ENCODE data around the gene MCEMP1.

MCEMP1 gene

GRCh38 chr19:7645656-7646425 is 31.0 kb upstream of the MCEMP1 start:
- H3K9me3 ChIP-seq (replicated peaks; ENCODE audit: low read length): no peaks in the 10 kb centered on the region
- no peak overlapping the region for H3K9ac ChIP-seq (ENCODE audit: low read depth, low read length)
- H3K4me2 ChIP-seq (ENCODE audit: low read length): no peak overlapping the region
- no peak overlapping the region for H3K4me3 ChIP-seq (ENCODE audit: low read length)
- H3K36me3 ChIP-seq (ENCODE audit: insufficient read depth, low read length): no peaks in the 10 kb centered on the region
- H3K4me1 ChIP-seq (ENCODE audit: control insufficient read depth, insufficient read depth, low read length): no peaks in the 10 kb centered on the region
- peaks cover 8% of the 10 kb centered on the region for H3K27me3 ChIP-seq (ENCODE audit: control insufficient read depth, insufficient read depth, low read length)

GRCh38 chr19:7646426-7646700 is 30.5 kb upstream of the MCEMP1 start:
- Histone ChIP-seq H3K9me3 (replicated peaks; ENCODE audit: low read length) (no peaks in the 10 kb centered on the region), H3K4me3 (ENCODE audit: low read length) (no peak overlapping the region), H3K36me3 (ENCODE audit: insufficient read depth, low read length) (no peaks in the 10 kb centered on the region), H3K27me3 (ENCODE audit: control insufficient read depth, insufficient read depth, low read length) (peaks cover 9% of the 10 kb centered on the region), H3K9ac (ENCODE audit: low read depth, low read length) (no peak overlapping the region), H3K4me1 (ENCODE audit: control insufficient read depth, insufficient read depth, low read length) (no peaks in the 10 kb centered on the region), H3K4me2 (ENCODE audit: low read length) (no peak overlapping the region)

- Histone ChIP-seq H3K4me1 (ENCODE audit: control insufficient read depth, insufficient read depth, low read length) (peaks cover under 1% of the 10 kb centered on the region), H3K36me3 (ENCODE audit: insufficient read depth, low read length) (no peaks in the 10 kb centered on the region), H3K4me2 (ENCODE audit: low read length) (no peak overlapping the region), H3K27me3 (ENCODE audit: control insufficient read depth, insufficient read depth, low read length) (peaks cover 9% of the 10 kb centered on the region), H3K4me3 (ENCODE audit: low read length) (no peak overlapping the region), H3K9ac (ENCODE audit: low read depth, low read length) (no peak overlapping the region), H3K9me3 (replicated peaks; ENCODE audit: low read length) (no peaks in the 10 kb centered on the region)
Measured at GRCh38 chr19:7647156-7647555, 29.7 kb upstream of the MCEMP1 start.

GRCh38 chr19:7648265-7649014 is 28.4 kb upstream of the MCEMP1 start:
- Histone ChIP-seq H3K9me3 (replicated peaks; ENCODE audit: low read length) (no peaks in the 10 kb centered on the region), H3K4me2 (ENCODE audit: low read length) (no peak overlapping the region), H3K9ac (ENCODE audit: low read depth, low read length) (no peak overlapping the region), H3K27me3 (ENCODE audit: control insufficient read depth, insufficient read depth, low read length) (peaks cover 9% of the 10 kb centered on the region), H3K4me3 (ENCODE audit: low read length) (no peak overlapping the region), H3K36me3 (ENCODE audit: insufficient read depth, low read length) (no peaks in the 10 kb centered on the region), H3K4me1 (ENCODE audit: control insufficient read depth, insufficient read depth, low read length) (peaks cover 3% of the 10 kb centered on the region)

- H3K9ac ChIP-seq (ENCODE audit: low read depth, low read length): no peak overlapping the region
- H3K36me3 ChIP-seq (ENCODE audit: insufficient read depth, low read length): no peaks in the 10 kb centered on the region
- no peak overlapping the region for H3K4me3 ChIP-seq (ENCODE audit: low read length)
- H3K9me3 ChIP-seq (replicated peaks; ENCODE audit: low read length): no peaks in the 10 kb centered on the region
- no peak overlapping the region for H3K4me2 ChIP-seq (ENCODE audit: low read length)
- peaks cover 9% of the 10 kb centered on the region for H3K27me3 ChIP-seq (ENCODE audit: control insufficient read depth, insufficient read depth, low read length)
- peaks cover 3% of the 10 kb centered on the region for H3K4me1 ChIP-seq (ENCODE audit: control insufficient read depth, insufficient read depth, low read length)
Measured at GRCh38 chr19:7650148-7650547, 26.7 kb upstream of the MCEMP1 start.

- Histone ChIP-seq H3K4me3 (ENCODE audit: low read length) (peak overlapping the region; percentile 57), H3K9ac (ENCODE audit: low read depth, low read length) (no peak overlapping the region), H3K4me1 (ENCODE audit: control insufficient read depth, insufficient read depth, low read length) (peaks cover 3% of the 10 kb centered on the region)
Measured at GRCh38 chr19:7652061-7652641, 24.7 kb upstream of the MCEMP1 start.

GRCh38 chr19:7654401-7654800 is 22.5 kb upstream of the MCEMP1 start:
- no peaks in the 10 kb centered on the region for H3K36me3 ChIP-seq (ENCODE audit: insufficient read depth, low read length)
- peaks cover 3% of the 10 kb centered on the region for H3K4me1 ChIP-seq (ENCODE audit: control insufficient read depth, insufficient read depth, low read length)
- no peak overlapping the region for H3K9ac ChIP-seq (ENCODE audit: low read depth, low read length)
- H3K27me3 ChIP-seq (ENCODE audit: control insufficient read depth, insufficient read depth, low read length): peaks cover 24% of the 10 kb centered on the region
- H3K4me2 ChIP-seq (ENCODE audit: low read length): no peak overlapping the region
- H3K9me3 ChIP-seq (replicated peaks; ENCODE audit: low read length): no peaks in the 10 kb centered on the region
- no peak overlapping the region for H3K4me3 ChIP-seq (ENCODE audit: low read length)

More at GRCh38 chr19:7652061-7652641, 24.7 kb upstream of the MCEMP1 start:
- peaks cover 9% of the 10 kb centered on the region for H3K27me3 ChIP-seq (ENCODE audit: control insufficient read depth, insufficient read depth, low read length)
- no peaks in the 10 kb centered on the region for H3K9me3 ChIP-seq (replicated peaks; ENCODE audit: low read length)
- H3K4me2 ChIP-seq (ENCODE audit: low read length): peak overlapping the region; percentile 79
- no peaks in the 10 kb centered on the region for H3K36me3 ChIP-seq (ENCODE audit: insufficient read depth, low read length)

GRCh38 chr19:7655581-7655980 is 21.3 kb upstream of the MCEMP1 start:
- Histone ChIP-seq H3K4me2 (ENCODE audit: low read length) (no peak overlapping the region), H3K27me3 (ENCODE audit: control insufficient read depth, insufficient read depth, low read length) (peaks cover 22% of the 10 kb centered on the region), H3K36me3 (ENCODE audit: insufficient read depth, low read length) (no peaks in the 10 kb centered on the region), H3K9me3 (replicated peaks; ENCODE audit: low read length) (no peaks in the 10 kb centered on the region), H3K4me3 (ENCODE audit: low read length) (no peak overlapping the region), H3K4me1 (ENCODE audit: control insufficient read depth, insufficient read depth, low read length) (peaks cover 3% of the 10 kb centered on the region), H3K9ac (ENCODE audit: low read depth, low read length) (no peak overlapping the region)

GRCh38 chr19:7657131-7657751 is 19.6 kb upstream of the MCEMP1 start:
- Histone ChIP-seq H3K4me1 (ENCODE audit: control insufficient read depth, insufficient read depth, low read length) (peaks cover 1% of the 10 kb centered on the region), H3K27me3 (ENCODE audit: control insufficient read depth, insufficient read depth, low read length) (peaks cover 17% of the 10 kb centered on the region)

GRCh38 chr19:7658219-7658686 is 18.6 kb upstream of the MCEMP1 start:
- Histone ChIP-seq H3K9ac (ENCODE audit: low read depth, low read length) (no peak overlapping the region), H3K4me3 (ENCODE audit: low read length) (no peak overlapping the region), H3K9me3 (replicated peaks; ENCODE audit: low read length) (no peaks in the 10 kb centered on the region)

More at GRCh38 chr19:7657131-7657751, 19.6 kb upstream of the MCEMP1 start:
- no peaks in the 10 kb centered on the region for H3K36me3 ChIP-seq (ENCODE audit: insufficient read depth, low read length)
- H3K9ac ChIP-seq (ENCODE audit: low read depth, low read length): no peak overlapping the region
- H3K4me2 ChIP-seq (ENCODE audit: low read length): no peak overlapping the region
- H3K9me3 ChIP-seq (replicated peaks; ENCODE audit: low read length): no peaks in the 10 kb centered on the region
- no peak overlapping the region for H3K4me3 ChIP-seq (ENCODE audit: low read length)

GRCh38 chr19:7661744-7662538 is 14.9 kb upstream of the MCEMP1 start:
- no peak overlapping the region for H3K9ac ChIP-seq (ENCODE audit: low read depth, low read length)

More at GRCh38 chr19:7658219-7658686, 18.6 kb upstream of the MCEMP1 start:
- Histone ChIP-seq H3K4me2 (ENCODE audit: low read length) (no peak overlapping the region), H3K4me1 (ENCODE audit: control insufficient read depth, insufficient read depth, low read length) (no peaks in the 10 kb centered on the region), H3K36me3 (ENCODE audit: insufficient read depth, low read length) (no peaks in the 10 kb centered on the region), H3K27me3 (ENCODE audit: control insufficient read depth, insufficient read depth, low read length) (peaks cover 21% of the 10 kb centered on the region)

More at GRCh38 chr19:7661744-7662538, 14.9 kb upstream of the MCEMP1 start:
- H3K4me2 ChIP-seq (ENCODE audit: low read length): no peak overlapping the region
- H3K4me1 ChIP-seq (ENCODE audit: control insufficient read depth, insufficient read depth, low read length): no peaks in the 10 kb centered on the region
- H3K4me3 ChIP-seq (ENCODE audit: low read length): no peak overlapping the region
- no peaks in the 10 kb centered on the region for H3K9me3 ChIP-seq (replicated peaks; ENCODE audit: low read length)
- H3K36me3 ChIP-seq (ENCODE audit: insufficient read depth, low read length): no peaks in the 10 kb centered on the region
- H3K27me3 ChIP-seq (ENCODE audit: control insufficient read depth, insufficient read depth, low read length): peaks cover 24% of the 10 kb centered on the region

All from skeletal muscle satellite cell (primary cell).